Keratinocyte (primary cell): Measurements from ENCODE around the gene WNT4.

Source experiments
- CTCF ChIP-seq, 3 experiments: IDR thresholded peaks in 1 of 3; conservative IDR thresholded peaks in 1 of 3; optimal IDR thresholded peaks in 1 of 3; 2 replicates in 2 of 3; 3 replicates in 1 of 3; pipeline versions ENCODE3 to v1.5.1; 2011; ENCODE audit warnings: low read length in 3 of 3, mild to moderate bottlenecking in 3 of 3, moderate library complexity in 2 of 3, control low read depth in 1 of 3, inconsistent platforms in 1 of 3; ENCODE audit not compliant: insufficient read depth in 2 of 3; ENCODE audit errors: extremely low read depth in 1 of 3
- EZH2 ChIP-seq: IDR thresholded peaks from one replicate; pipeline ENCODE4 v1.6.1; 2012; ENCODE audit warnings: inconsistent platforms, mild to moderate bottlenecking, low read length, moderate library complexity

DNA sequence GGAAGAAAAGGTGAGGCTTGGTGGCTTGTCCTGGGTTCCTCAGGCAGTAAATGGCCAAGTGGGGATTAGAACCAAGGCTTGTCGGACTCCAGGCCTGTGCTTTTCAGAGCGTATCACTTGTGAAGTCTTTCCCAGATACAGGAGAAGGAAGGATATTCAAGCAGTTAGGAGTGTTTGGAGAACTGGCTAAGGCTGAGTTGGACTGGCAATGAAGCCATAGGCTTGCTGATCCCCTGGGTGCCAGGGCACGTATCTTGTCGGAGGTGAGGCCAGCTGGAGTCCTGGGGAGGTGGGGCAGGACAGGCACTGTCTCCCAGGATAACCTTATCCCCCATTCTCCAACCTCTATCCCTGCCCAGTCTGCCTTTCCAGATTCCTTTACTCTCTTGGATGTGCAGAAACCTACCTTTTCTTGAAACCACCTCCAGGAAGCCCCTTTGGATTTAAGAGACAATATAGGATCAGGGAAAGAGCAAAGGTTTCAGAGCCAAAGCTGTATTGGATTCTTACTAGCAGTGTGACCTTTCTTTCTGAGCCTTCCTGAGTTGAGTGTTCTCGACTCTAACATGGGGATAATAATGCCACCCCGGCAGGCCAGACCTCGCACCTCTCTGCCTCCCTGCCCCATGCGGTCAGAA lies 18.2 kb downstream of the WNT4 start:
- TF ChIP-seq EZH2, result no peak
- TF ChIP-seq CTCF (optimal IDR thresholded peaks at IDR 0.05 in 1 of 3, IDR thresholded peaks at IDR 0.05 in 1 of 3, conservative IDR thresholded peaks at IDR 0.05 in 1 of 3; ENCODE audit: extremely low read depth in 1 of 3, insufficient read depth in 2 of 3, low read length in 3 of 3), result no peak
